ENCODE measurements around the gene YPEL1. TPM values are rescaled to one million over a fixed set of nuclear protein-coding genes. Genes with fewer than 3 reads are reported as not detected.

The YPEL1 gene
- total and polyA plus RNA-seq, 11 donors = 2.5 to 10.0 (median 7.3) TPM

GRCh38 chr22:21765909-21766529 is 30.4 kb upstream of the YPEL1 start:
- TF ChIP-seq CTCF (IDR thresholded peaks at IDR 0.05) (no peak), POLR2A (IDR thresholded peaks at IDR 0.05) (no peak)
- WGBS, 4 donors = 93 to 97% (median 94%) methylated on average over 11 of the region's 11 CpGs
- no peak for DNase-seq
- intact Hi-C loops (cut with DNase I) = no loop called here
- Histone ChIP-seq H3K36me3 (peaks cover 3 to 100% (median 99%) of the 10 kb centered on the region in 9 donors), H3K9me3 (no peaks in the 10 kb centered on the region), H3K4me3 (no peak overlapping the region), H3K27me3 (no peaks in the 10 kb centered on the region), H3K27ac (peak overlapping the region in 1 of 12 donors; percentile 81), H3K4me1 (peaks cover 0 to 40% (median 0%) of the 10 kb centered on the region in 12 donors)
- no peak for ATAC-seq

- no peak overlapping the region for H3K4me3 ChIP-seq
- H3K9me3 ChIP-seq = no peaks in the 10 kb centered on the region
- 89 to 94% (median 90%) methylated on average over 9 of the region's 9 CpGs for WGBS, 4 donors
- H3K27ac ChIP-seq = peak overlapping the region in 1 of 12 donors; percentile 81
- TF ChIP-seq CTCF (IDR thresholded peaks at IDR 0.05) (no peak), POLR2A (IDR thresholded peaks at IDR 0.05) (no peak)
- DNase-seq (no peak), ATAC-seq (no peak)
- H3K27me3 ChIP-seq = no peaks in the 10 kb centered on the region
- H3K4me1 ChIP-seq = peaks cover 0 to 40% (median 0%) of the 10 kb centered on the region in 12 donors
- peaks cover 3 to 100% (median 90%) of the 10 kb centered on the region in 9 donors for H3K36me3 ChIP-seq
- intact Hi-C loops (cut with DNase I) = no loop called here
Measured at GRCh38 chr22:21764038-21764804, 28.6 kb upstream of the YPEL1 start.

- ATAC-seq = no peak
- WGBS, 4 donors = 78 to 83% (median 79%) methylated on average over 13 of the region's 13 CpGs
- peaks cover 0 to 40% (median 0%) of the 10 kb centered on the region in 12 donors for H3K4me1 ChIP-seq
- no peaks in the 10 kb centered on the region for H3K27me3 ChIP-seq
- no peak overlapping the region for H3K4me3 ChIP-seq
- TF ChIP-seq CTCF (IDR thresholded peaks at IDR 0.05) (no peak), POLR2A (IDR thresholded peaks at IDR 0.05) (no peak)
- H3K36me3 ChIP-seq = peaks cover 3 to 97% (median 88%) of the 10 kb centered on the region in 9 donors
- no peaks in the 10 kb centered on the region for H3K9me3 ChIP-seq
- peak overlapping the region in 1 of 12 donors; percentile 81 for H3K27ac ChIP-seq
- intact Hi-C loops (cut with DNase I) = no loop called here
- DNase-seq = no peak
Measured at GRCh38 chr22:21762712-21763581, 27.4 kb upstream of the YPEL1 start.

Measured in heart left ventricle (tissue), 16 donors.